HUDEP-2 (cell line): Measurements from ENCODE around the gene JPH2.
A peak's percentile ranks its signal among the peaks of the same experiment; 100 is the strongest.

ENCODE experiments used
- DNase-seq, 76 experiments: peaks; one replicate each; lab custom pipeline; 2025; ENCODE audit not compliant: unreplicated experiment in 76 of 76; lab: John Stamatoyannopoulos, UW

JPH2 gene

DNA sequence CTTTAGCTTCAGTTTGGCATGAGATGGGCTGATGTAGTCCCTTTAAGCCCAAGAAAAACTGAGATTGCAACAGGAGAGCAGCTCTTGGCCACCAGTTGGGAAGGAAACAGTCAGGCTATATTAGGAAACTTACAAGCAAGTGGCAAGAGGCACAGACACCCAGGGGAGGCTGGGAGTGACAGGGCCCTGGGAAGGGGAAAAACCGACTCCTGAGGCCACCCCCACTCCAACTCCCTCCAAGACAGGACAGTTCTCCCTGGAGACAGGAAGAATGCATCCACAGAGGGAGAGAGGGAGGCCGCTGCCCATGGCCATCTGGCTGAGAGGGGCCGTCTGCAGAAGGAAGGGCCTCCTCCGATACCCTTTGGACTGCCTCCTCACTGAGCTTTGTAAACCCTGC lies 20.5 kb downstream of the JPH2 start:
- DNase-seq: no peak

DNA sequence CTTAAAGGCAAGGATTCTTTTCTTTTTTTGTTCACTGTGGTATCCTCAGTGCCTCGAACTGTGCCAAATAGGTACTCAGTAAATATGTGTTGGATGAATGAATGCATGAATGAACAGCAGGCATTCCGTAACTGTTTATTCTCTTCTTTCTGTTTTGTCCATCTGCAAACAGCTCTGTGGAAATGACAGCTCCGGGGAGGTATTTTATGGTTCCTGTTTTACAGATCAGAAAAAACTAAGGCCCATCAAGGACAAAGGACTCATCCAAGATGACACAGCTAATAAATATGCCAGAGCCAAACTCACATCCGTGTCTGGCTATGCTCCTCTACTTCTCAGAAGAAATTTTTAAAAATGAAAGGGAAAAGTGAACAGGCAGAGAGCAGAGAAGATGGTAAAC lies 21.0 kb downstream of the JPH2 start:
- DNase-seq: no peak

DNA sequence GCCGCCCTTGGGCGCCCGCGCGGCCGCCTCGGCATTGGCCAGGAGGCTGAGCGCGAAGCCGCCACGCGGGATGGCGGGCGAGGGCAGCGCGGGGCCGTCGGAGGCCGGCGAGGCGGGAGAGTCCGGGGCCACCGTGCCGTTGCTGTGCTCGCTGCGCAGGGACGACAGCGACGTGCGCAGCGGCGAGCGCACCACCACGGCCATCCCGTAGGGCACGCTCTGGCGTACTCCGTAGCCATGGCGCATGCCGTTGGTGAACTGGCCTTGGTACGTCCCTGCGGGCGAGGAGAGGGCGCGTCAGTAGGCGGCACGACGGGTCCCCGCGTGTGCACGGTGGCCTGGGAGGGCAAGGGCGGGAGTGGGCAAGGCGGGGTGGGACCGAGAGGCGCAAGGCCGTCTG lies 26.9 kb downstream of the JPH2 start:
- DNase-seq: no peak

DNA sequence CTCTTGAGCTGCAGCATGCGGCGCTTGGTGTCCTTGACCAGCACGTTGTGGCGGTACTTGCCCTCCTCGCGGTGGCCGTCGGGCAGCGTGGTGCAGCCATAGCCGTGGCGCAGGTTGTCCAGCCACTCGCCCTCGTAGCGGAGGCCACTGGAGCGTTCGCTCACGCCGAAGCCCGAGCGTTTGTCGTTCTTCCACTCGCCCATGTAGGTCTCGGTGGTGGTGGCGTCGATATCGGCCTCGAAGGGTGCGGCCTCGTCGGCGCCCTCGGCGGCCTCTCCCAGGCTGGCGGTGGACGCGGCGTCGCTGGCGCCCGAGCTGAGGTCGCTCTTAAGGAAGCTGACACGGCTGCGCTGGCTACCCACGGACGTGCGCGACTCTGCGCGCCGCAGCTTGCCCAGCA lies 27.3 kb downstream of the JPH2 start:
- DNase-seq: no peak

DNA sequence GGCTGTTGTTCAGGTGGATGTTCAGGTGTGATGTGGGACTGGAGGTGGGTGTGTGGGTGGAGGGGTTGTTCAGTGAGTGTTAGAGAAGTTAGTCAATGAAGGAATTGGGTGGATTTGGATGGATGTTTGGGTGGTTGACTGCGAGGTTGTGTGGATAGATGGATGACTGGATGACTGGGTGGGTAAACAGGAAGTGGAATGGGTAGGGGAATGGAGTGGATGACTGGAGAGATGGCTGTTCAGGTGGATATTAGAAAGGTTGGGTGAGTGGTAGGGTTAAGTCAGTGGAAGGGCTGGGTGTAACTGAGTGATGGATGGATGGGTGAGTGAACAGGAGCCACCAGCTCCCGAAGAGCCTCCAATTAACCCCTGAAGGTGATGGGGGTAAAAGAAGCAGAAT lies 27.9 kb downstream of the JPH2 start:
- no peak for DNase-seq

DNA sequence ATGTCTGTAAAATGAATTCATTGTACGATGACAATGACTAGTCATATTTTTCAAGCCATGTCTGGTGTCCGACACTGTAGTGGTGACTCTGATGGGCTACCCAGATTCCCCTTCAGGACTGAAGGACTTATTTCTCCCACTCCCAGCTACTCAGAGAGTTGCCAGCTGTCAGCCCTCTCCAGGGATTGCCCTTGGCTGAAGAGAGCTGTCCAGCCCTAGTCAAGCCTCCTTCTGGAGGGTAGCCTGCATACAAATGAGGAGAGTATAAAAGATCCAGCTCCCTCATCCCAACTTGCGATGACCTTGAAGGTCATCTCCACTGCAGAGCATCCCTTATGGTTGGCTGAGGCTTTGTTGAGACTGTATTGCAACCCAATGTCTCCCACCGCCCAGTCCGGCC lies 29.9 kb downstream of the JPH2 start:
- DNase-seq: no peak

DNA sequence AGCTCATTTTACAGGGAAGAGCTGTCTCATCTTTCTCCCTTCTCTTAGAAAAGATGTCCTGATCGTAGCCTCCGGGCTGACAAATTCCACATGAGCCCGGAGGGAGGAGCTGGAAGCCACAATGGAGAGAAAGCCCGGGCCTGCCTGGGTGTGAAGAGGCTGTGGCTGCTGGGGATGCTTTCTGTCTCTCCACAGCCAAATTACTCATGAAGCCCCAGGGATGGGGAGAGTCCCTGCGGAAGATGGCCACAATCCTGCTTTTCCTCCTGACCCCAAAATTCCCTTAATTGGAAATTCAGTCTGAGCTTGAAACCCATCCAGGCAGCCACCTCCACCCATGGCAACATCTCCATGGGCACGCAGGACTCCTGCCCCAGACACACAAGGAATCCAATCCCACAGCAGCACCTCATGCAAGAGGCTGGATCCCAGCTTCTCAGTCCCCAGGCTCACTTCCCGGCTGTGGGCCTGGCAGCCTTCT lies 32.4 kb downstream of the JPH2 start:
- DNase-seq: no peak

DNA sequence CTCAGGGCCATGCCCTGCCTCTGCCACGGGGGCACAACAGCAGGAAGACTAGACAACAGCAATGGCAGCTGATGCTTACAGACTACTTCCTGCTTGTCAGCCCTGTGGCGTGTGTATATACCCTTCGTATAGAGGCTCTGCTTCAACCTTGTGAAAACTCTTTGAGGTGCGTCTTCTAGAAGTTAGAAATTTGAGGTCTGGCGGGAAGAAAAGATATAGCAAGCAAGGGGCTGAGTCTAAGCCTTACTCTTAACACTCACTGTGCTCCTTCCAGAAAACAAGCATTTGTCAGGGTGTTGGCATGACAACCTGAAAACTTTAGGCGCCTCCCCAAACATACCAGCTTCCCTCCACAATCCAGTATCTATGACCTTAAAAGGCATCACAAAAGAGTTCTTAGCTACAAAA lies 33.3 kb downstream of the JPH2 start:
- no peak for DNase-seq

DNA sequence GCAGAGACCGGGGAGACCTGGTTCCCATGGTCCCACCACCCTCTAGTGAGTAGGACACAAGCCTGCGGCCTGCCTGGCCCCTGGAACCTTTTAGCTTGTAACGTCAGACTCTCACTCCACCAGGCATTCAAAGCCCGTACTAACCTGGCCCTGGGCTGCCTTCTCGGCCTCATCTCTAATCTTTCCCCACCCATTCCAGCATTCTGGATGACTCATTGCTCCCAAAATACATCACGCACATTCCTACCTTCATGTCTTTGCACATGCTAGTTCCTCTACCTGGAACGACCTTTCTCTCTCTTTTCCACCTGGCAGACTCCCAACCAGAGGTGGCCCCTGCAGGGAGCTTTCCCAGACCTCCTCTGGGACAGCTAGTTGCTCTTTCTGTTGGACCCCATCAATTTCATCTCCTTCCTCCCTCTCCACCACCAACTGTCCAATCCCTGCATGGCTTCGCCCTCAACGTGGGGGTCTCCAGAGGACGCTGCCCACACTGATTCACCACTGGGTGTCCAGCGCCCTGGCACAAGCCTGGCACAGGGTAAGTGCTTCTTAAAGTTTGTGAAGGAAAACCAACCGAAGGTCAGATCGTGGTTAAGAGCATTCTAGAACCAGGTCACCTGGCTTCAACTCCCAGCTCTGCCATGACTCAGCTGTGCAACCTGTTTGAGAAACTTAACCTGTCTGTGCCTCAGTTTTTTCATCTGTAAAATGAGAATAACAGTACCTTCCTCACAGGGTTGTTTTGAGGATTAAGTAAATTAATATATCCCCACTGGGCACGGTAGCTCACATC lies 35.2 kb downstream of the JPH2 start:
- no peak for DNase-seq

DNA sequence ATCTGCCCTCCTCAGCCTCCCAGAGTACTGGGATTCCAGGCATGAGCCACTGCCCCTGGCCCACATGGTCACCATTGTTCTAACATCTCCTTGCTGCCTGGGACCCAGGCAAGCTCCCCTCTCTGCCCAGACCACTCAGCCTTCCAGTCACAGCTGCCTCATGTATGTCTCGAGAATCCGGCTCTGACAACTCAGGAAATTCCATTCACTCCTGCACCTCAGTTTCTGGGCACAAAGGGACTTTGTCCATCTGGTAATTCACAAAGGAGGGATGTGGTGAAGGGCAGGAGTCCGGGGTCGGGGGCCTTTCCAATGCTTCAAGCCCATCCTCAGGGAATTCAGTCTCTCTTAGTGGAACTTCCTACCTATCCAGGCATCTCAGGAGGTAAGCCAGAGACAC lies 40.7 kb downstream of the JPH2 start:
- DNase-seq: no peak

DNA sequence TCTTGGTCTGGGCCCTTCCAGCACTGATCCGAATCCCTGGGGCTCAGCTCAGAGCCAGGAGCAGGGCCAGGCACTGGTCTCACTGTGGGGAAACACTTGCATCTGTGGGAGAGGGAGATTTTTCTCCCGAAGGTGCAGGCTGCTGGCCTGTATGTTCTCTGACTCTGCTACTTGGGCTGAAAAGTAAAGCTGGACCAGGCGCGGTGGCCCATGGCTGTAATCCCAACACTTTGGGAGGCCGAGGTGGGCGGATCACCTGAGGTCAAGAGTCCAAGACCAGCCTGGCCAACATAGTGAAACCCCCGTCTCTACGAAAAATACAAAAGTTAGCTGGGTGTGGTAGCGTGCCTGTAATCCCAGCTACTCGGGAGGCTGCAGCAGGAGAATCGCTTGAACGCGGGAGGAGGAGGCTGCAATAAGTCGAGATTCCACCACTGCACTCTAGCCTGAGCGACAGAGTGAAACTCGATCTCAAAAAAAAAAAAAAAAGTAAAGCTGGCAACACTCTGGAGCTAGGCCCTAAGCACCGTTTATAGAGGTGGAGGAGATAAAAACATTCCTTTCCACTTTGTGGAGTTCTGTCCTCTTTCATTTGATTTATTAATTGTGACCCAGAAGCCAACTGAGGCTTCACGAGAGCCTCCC lies 41.7 kb downstream of the JPH2 start:
- no peak for DNase-seq

DNA sequence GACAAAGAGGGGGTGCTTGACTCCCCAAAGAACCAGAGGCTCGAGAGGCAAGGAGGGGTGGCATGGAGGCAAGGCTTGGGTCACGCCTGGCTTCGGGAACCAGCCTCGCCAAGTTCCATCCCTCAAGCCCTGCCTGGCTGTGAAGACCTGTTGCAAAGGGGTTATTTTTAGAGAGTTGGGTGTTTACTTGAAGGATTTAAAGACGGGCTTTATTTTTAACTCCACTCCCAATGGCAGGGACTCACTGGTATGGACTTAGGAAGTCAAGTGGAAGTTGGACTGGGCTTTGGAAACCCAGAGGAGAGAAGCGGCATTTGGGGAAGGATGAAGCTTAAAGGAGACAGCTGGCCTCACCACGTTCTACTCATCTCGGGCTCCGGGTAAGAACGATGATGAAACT lies 43.1 kb downstream of the JPH2 start:
- DNase-seq: no peak

DNA sequence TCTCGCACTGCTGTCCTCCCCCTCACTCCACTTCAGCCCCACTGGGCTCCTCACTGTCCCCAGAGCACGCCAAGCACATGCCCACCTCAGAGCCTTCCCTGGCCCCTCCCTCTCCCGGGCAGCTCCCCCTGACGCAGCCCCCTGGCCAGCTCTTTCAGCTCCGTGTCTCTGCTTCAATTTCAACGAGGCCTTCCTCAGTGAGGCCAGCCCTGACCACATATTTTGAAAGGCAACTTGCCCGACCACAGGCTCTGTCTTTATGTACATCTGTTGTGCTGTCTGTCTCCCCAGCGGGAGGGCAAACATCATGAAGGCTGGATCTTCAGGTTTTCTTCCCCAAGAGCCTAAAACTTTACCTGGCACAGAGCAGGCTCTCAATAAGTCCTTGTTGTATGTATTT lies 44.6 kb downstream of the JPH2 start:
- DNase-seq: no peak

DNA sequence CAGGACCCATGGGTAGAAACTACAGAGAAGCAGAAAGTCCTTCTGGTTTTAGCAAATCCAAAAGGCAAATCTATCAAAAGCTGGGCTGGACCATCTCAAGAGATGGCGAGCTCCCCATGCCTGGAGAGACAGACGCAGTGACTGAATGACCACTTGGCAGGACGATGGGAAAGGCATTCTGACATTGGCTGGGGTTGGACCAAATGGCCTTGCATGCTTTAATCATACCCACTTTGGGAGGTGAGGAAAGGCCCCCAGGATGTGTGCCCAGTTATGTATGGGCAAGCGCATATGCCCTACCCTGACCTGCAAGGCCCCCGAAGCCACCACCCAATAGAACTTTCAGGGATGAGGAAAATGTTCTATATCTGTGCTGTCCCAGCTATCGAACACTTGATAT lies 45.1 kb downstream of the JPH2 start:
- no peak for DNase-seq

DNA sequence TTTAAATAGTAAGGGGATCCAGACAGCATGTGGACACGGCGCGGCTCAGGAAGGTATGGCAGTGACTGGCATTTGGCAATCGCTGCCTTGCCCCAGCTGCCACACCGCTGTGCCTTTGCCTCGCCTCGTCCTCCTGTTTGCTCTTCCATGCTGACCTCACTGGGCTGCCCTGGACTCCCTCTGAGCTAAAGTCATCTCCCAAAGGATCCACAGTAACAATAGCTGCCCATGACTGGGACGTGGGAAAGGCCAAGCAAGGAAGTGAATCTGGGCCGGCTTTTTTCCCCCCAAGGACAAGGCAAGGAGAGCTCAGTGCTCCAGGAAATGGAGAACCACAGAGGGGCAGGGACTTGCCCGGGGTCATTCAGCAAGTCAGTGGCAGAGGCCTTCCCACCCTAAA lies 48.1 kb downstream of the JPH2 start:
- no peak for DNase-seq

DNA sequence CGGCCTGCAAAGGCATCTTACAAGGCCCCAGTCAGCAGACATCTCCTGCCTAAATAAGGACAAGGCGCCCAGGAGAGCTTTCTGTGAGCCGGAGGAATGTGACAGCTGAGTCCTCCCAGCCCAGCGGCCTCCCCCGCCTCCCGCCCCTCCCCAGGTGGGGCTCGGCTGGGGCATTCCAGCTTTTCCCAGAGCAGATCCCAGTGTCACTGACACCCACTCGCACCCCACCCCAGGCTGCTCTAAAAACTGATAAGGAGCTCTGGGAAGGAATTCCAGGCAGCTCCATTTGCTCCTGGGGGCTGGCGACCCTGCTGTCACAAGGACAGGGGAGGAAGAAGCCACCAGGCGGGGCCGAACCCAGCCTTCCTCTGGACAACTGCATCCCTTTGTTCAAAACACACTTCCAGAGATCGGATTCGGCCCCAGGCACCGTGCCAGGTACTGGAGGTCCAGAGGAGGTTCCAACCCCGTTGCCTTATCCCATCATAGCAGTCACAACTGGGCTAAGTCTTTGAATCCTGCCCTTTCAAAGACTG lies 49.7 kb downstream of the JPH2 start:
- no peak for DNase-seq

DNA sequence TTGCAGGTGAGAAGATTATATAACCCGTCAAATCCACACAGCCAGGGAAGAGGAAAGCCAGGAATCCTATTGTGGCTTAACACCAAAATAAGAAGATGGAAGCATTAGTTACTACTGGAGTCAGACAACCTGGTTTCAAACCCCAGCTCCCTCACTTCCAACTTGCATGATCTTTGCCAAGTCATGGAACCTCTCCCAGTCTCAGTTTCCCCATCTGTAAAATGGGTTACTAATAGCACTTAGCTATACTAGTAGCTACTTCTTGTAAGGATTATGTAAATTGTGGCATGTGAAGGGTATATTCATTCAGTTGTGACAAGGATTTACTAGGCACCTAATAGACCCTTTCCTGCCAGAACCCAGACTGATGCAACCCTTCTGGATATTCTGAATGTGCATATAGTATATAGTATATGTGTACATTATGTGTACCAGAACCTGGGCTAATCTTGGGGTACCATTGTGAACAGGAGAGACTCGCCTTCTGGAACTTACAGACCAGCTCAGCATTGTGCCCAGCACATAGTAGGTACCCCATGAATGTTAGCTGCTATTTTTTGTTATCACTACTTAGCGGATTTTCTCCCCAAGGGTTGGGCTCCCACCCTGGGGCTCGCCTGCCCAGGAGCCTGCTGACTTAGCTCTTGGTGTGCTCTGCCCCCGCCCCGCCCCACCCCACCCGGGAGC lies 50.3 kb downstream of the JPH2 start:
- DNase-seq: no peak

DNA sequence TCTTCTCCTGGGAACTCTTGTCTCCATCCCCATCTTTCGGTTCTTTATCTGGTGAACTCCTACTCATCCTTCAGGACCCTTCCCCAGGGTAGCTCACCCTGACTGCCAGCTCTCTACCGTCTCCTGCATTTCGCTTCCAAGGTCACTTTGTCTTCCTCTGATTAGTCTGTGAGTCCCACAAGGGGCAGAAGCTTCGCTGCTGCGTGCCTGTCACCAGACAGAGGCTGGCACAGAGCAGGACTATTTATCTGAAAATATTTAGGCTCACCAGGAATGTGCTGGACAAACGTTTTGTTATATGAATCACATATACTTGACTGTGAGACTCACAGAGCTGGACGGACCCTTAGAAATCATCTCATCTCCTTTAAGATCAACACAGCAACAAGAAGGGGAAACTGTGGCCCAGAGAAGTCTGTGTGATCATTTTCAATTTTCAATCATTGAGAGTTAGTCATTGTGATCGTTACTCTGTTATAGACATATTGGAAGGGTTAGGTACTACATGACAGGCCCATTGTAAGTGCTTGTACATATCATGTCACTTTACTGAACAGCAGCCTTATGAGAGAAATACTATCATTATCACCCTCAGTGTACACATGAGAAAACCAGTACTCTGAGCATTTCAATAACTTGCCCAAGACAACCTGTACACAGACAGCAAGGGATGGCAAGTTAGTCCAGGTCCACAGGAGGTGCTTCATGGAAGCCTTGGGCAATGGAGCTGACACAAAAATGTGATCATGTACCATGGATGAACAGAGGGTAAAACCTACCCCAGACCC lies 51.4 kb downstream of the JPH2 start:
- no peak for DNase-seq

DNA sequence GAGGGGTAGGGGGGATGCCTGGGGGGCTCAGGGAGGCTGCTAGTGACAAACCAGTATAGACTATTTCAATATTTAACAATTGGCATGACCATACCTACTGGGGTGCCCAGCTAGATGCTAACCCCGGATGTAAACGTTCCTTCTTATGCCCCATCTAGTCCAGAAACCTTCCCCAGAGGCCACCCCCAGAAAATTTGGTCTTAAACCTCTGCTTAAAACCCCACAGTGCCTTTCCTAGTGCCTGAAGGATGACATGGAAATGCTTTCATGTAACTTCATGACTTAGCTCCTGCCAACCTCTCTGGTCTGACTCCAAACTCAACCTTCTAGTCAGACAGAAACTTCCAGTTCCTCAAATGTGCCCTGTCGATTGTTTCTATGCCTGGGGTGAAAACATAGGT lies 52.0 kb downstream of the JPH2 start:
- DNase-seq: peak in 2 of 76 experiments; percentile 5 to 8

DNA sequence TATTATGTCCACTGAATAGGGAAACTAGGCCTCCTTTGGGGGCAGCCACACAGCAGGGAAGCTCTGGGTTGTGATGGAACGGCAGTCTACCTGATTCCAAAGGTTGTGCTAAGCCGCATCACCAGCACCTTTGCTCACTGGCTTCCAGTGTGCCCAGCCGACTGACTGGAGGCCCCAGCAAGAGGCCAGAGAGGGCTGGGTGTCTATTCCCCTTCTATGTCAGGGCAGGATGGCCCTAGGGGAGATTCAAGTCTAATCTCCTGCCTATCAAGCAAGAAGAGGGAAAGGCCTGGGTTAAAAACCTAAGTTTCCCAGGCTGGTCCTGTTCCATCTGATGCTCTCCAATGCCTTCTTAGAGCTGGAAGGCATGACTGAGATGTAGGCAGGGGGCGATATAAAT lies 53.6 kb downstream of the JPH2 start:
- DNase-seq: peak in 2 of 76 experiments; percentile 5 to 6

DNA sequence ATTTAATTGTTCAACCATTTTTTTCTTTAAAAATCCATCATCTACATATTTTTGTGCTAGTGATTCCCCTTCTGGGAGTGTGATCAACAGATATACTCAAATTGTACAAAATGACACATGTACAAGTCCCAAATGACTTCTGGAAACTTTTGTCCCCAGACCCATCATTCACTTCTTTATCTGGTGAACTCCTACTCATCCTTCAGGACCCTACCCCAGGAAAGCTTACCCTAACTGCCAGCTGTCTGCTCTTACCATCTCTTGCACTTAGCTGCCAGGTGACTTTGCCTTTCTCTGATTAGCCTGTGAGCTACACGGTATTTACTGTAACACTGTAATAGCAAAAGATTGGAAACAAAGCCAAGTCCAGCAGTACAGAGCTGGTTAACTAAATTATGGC lies 55.3 kb downstream of the JPH2 start:
- no peak for DNase-seq
